HG03469 (cell line): Measurements from ENCODE around the gene PLXNB1.
"Not testable (repeated sequence)": the region's sequence is repeated elsewhere in the genome, so short reads cannot be mapped to it uniquely, and the experiment has no call there.

Experiments used
- ATAC-seq: cut with Tn5 transposase; IDR thresholded peaks from one replicate; pipeline ENCODE4 v1.9.1; 2021; ENCODE audit warnings: mild to moderate bottlenecking, moderate library complexity, moderate number of reproducible peaks; ENCODE audit not compliant: unreplicated experiment

PLXNB1 gene

DNA sequence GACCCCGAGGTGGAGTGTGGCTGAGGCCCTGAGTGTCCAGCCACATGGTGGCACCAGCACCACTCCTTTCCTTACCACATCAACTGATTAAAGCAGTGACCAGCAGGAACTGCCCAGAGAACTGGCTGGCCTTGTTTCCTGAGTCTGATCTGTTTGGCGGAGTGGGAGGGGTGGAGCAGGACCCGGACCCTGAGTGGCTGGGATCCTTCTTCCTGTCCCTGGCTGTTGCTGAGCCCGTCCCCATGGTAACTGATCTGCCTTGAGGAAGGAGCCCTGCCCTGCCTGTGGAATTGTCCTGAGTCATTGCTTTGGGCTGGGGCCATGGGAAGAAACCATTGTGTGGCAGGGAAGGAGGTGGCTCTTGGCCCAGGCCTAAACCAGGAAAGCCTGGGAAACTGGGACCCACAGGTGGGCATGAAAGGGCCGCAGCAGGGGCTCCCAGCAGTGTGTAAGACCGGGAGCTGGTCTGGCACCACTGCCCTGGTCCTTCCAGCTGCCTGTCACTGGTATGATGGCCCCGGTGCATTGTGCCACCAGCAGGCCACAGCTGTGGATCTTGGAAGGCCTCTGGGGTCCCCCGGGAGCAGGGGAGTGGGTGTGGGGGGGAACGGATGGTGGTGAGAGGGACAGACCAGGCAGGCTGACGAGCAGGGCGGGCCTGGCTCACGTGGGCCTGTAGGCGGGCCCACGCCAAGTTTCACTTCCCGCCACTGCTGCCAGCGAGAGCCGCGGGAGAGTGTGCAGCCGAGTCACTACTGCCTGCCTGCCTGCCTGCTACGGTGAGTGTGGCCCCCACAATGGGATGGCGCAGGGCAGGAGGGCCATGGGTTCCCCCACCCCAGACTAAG is 35.9 kb upstream of the PLXNB1 start:
- peak; percentile 35 for ATAC-seq

DNA sequence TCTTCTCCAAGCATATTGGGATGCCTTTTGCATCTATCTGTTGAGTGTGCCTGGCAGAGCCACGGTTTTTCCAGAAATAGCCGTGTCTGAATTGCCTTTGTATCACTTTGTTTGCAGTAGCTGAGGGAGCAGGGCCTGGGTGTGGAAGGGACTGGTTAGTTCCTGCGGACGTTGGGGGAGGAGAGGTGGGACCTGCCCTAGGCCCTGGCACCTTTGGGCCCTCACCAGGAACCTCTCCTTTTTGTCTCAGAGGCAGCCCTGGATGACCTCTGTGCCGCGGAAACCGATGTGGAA is 35.3 kb upstream of the PLXNB1 start:
- no peak for ATAC-seq

DNA sequence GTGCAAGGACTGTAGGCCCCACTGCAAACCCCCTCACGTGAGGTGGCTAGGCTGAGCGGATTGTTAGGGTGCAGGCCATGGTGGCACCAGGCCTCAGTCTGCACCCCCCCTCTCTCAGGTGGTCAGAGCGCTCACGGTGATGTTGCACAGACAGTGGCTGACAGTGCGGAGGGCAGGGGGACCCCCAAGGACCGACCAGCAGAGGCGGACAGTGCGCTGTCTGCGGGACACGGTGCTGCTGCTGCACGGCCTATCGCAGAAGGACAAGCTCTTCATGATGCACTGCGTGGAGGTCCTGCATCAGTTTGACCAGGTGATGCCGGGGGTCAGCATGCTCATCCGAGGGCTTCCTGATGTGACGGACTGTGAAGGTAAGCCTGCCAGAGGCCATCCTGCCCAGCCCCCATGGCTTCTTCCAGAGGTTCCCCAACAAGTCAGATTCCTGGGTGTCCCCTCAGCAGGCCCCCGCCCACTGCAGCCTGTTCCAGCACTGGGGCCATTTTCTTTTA is 34.9 kb upstream of the PLXNB1 start:
- ATAC-seq, result no peak

DNA sequence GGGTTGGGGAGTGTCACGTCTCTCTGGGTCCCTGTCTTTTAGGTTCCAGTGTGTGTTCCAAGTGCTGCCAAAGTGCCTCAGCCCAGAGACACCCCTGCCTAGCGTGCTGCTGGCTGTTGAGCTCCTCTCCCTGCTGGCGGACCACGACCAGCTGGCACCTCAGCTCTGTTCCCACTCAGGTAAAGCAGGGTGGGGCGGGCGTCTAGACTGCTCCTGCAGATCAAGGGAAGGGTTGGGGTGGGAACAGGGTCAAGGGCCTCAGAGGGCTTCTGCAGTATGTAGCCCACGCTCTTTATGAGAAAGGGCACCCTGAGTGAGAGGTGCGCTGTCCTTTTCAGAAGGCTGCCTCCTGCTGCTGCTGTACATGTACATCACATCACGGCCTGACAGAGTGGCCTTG is 33.8 kb upstream of the PLXNB1 start:
- no peak for ATAC-seq

DNA sequence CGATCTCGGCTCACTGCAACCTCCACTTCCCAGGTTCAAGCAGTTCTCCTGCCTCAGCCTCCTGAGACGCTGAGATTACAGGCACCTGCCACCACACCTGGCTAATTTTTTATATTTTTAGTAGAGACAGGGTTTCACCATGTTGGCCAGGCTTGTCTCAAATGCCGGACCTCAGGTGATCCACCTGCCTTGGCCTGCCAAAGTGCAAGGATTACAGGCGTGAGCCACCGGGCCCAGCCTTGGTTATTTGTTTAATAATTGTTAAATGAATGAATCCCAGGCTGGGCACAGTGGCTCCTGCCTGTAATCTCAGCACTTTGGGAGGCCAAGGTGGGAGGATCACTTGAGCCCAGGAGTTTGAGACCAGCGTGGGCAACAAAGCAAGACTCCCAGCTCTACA is 31.9 kb upstream of the PLXNB1 start:
- not testable (repeated sequence) for ATAC-seq

DNA sequence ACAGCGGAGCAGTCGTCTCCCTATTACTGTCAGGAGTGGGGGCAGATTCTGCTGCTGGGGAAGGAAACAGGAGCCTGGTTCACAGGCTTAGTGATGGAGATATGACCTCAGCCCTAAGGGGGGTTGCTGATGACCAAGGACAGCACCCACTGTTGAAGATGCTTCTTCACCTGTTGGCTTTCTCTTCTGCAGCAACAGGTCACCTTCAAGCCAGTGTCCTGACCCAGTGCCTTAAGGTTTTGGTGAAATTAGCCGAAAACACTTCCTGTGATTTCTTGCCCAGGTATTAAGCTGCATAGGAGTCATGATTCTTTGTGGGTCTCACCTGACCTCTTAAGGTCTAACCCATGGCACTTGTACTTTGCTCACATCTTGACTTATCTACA is 30.6 kb upstream of the PLXNB1 start:
- ATAC-seq, result no peak

DNA sequence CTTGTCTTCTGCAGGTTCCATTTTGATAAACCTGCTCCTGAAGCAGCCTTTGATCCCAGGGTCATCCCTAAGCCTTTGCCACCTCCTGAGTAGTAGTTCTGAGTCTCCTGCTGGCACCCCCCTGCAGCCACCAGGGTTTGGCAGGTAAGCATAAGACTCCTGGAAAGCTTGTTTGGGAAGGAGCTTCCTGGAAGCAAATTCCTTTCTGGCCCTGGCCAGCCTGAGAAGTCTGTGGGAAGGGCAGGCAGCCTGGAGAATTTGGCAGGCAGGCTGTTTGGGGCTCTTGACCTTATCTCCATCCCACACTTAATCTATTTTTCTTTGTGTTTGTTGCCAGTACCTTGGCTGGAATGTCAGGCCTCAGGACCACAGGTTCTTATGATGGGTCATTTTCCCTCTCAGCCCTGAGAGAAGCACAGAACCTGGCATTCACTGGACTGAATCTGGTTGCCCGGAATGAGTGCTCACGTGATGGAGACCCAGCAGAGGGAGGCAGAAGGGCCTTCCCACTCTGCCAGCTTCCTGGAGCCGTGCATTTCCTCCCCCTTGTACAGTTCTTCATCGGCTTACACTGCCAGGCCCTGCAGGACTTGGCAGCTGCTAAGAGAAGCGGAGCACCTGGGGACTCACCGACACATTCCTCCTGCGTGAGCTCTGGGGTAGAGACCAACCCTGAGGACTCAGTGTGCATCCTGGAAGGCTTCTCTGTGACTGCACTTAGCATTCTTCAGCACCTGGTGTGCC is 30.1 kb upstream of the PLXNB1 start:
- ATAC-seq, result no peak

DNA sequence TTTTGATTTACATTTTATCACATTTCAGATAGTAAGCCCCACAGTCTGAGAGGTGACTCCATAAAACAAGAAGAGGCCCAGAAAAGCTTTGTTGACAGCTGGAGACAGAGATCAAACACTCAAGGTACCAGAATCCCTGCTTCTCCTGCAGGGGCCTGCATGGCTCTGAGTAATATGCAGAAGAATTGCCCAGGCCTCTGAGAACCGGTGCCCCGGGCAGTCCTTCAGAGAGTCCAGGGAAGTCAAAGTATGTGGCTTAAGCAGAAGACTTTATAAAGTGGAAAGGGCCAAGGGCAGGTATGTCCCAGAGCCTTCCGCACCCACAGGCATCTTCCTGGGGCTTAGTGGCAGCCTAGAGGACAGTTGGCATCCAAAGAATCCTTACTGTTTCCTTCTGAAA is 29.4 kb upstream of the PLXNB1 start:
- ATAC-seq, result no peak

DNA sequence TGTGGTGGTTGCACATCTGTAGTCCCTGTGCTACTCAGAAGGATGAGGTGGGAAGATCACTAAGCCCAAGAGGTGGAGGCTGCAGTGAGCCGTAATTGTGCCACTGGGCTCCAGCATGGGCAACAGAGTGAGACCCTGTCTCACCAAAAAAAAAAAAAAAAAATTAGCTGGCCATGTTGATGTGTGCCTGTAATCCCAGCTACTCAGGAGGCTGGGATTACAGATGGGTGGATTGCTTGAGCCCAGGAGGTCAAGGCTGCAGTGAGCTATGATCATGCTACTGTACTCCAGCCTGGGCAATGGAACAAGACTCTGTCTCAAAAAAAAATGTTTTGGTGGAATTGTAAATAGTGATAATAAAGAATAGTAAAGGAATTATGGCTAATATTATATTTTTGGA is 26.6 kb upstream of the PLXNB1 start:
- ATAC-seq, result no peak

DNA sequence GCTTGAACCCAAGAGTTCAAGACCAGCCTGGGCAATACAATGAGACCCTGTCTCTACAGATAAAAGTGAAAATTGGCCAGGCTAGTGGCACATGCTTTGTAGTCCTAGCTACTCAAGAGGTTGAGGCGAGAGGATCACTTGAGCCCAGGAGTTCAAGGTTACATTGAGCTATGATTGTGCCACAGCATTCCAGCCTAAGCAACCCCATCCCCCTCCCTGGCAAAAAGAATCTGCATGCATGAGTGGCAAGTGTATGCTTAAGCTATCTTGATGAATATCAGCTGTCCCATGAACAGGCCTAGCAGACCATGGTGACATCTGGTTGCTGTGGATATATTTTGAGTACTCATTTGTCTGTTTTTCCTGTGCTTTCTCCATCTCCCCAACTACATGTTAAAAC is 21.4 kb upstream of the PLXNB1 start:
- no peak for ATAC-seq

DNA sequence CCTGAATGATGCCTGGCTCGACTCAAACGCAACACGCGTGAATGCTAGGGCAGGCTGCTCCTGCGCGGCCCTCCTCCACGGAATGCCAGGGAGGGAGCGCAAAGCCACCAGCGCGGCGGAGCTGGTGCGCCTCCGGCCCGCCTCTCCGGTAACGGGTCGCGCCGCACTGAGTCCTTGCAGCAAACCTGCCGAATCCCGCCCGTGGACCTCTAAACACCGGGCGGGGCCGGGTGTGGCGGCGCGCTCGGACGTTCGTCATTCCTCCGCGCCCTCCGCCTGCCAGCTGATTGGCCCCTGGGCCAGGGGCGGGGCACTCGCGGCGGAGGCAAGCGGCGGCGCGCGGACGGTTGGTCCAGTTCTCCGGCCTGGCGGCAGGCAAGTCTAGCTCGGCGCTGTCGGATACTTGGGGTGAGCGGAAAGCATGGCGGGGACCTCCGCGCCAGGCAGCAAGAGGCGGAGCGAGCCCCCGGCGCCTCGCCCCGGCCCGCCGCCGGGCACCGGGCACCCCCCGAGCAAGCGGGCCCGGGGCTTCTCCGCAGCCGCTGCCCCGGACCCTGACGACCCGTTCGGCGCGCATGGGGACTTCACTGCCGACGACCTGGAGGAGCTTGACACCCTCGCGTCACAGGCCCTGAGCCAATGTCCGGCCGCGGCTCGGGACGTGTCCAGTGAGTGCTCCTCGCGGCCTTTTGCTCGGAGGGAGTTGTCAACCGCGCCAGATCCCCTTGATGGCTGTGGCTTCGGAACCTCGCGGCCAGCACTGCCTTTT is 16.7 kb upstream of the PLXNB1 start, which contains the start of gene ATRIP:
ATRIP (plus strand) TSS at position 313 of the 769 bp plus-strand sequence; CDS start at position 422, 109 bp downstream.
- ATAC-seq, result peak; percentile 78

DNA sequence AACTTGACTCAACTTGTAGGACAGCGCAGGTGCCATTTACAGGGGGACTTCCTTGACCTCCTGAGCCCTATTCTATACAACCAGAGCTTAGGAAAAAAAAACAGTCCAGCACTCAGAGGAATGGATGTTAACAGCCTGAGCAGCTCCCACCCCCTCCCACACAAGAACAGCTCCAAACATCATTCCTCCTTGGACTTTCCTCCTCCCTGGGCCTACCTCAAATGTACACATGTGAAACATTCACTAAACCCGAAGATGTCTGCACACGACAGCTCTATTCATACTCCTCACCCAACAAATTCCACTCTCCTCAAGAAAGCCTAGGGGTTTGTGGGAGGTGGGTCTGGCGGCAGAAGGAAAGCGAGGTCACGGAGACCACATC is 16.1 kb upstream of the PLXNB1 start:
- ATAC-seq, result no peak

DNA sequence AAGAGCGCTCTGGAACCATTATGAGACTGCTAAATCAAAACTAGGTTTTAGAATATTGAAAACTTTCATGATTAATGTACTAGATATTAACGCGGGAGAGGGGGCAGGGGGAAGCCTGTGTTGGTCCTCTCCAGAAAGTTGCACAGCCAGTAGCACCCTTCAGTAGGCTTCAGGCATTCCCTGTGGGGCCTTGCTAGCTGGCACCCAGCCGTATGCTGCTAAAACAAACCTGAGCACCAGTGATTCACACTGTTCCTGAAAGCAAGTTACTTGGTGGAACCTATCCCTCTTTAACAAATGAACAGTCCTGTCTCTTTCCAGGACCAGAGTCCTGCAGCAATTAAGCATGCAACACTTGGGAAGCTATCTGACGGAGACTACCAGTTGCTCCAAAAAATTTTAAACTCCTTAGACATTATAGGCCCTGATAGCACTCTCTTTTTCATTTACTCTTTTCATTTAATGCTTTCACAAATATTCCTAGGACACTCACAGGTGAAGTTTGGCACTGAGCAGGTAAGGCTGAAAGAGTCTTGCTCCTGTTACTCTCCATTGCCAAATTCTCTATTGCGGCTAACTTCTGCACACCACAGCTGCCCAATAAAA is 15.5 kb upstream of the PLXNB1 start:
- no peak for ATAC-seq

DNA sequence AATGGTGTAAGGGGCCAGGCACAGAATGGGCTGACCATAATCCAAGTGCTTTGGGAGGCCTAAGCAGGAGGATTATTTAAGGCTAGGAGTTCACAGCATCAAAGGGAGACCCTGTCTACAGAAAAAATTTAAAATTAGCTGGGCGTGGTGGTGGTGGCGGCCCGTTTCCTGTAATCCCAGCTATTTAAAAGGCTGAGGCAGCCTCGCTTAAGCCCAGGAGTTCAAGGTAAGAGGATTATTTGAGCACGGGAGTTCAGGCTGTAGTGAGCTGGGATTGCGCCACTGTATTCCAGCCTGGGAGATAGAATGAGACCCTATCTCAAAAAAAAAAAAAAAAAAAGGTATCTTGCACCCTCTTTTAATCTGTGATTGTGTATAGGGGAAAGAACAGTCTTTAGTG is 12.1 kb upstream of the PLXNB1 start:
- ATAC-seq, result no peak

DNA sequence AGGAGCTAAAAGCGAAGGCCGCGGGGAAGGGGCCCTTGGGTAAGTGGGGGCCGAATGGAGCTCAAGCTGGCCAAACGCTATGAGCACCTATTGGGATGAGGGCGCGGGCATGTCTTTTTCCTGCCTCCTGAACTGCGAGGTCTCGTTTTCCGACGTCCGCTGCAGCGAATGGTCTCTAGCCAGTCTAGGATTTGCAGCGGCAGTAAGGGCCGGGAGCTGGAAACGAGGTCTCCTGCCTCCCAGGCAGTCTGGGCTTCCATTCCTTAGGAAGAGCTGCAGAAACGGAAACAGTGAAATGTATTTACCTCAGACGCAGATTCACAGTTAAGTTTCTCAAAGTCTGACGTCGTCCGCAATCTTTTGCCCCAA is 10.7 kb upstream of the PLXNB1 start:
- ATAC-seq, result no peak

DNA sequence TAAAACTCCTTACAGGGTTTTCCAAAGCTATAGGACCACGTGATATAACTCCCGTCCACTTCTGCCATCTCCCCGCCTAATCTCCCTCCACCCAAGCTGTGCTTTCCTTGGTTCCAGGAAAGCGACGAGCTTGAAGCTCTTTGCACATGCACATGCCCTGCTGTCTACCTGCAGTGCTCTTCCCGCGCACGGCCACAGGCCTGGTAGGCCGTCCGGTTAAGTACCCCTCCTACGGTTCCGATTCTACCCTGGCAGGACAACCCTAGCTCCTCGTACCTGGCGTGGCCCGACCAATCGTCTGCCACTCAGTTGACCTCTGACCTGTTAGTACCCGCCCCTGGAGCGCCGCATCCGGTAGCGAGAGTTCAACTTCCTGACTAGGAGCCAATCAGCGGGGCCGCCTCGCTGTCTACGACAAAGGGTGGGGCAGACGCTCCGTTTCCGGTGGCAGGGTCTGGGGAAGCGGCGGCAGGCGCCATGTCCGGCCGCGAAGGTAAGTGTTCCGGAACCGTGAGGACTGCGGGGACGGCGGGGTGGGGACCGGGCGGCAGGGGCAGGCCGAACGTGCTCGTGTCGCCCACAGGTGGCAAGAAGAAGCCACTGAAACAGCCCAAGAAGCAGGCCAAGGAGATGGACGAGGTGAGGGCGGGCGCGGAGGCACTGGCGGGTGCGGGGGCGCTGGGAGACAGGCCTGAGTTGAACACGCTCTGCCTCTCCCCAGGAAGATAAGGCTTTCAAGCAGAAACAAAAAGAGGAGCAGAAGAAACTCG is 10.1 kb upstream of the PLXNB1 start, which contains the start of the genes CCDC51 and TMA7:
CCDC51 (minus strand) TSS at position 300 of the 770 bp plus-strand sequence. CDS start 4,991 bp downstream, outside the sequence.
TMA7 (plus strand) TSS at position 438 of the 770 bp plus-strand sequence; CDS start at position 478, 40 bp downstream.
- ATAC-seq, result peak; percentile 86

DNA sequence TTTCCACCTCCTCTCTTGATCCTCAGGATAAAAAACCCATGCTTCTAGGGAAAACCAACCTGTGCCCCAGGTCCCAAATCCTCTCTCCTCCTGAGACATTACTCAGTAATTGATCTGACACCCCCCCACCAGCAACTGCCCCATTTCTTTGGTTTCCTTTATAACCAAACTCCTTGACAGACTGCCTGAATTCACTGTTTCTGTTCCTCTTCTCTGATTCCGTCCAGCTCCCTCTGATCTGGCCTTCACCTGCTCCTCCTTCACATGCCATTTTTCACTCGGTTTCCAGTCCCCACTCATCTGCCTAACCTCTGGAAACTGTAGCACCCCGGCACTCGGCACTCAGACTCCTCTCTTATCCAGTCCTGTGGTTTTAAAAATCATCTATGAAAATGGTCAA is 7.9 kb upstream of the PLXNB1 start:
- no peak for ATAC-seq

DNA sequence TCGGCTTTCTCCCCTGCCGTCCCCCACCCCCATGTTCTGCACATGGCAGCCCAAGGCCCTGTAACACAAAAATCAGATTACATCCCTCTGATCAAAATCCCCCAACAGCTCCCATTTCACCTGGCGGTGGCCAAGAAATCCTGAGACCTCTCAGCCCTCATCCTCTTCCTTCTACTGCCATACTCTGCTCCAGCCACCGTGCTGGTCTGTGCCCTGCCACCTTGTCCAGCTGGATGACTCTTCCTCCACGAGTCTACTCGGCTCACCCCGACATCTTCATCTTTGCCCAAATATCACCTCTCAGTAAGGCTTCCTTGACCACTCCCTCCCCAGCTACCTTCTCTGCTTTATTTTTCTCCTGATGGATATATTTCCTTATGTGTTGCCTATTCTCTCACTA is 7.0 kb upstream of the PLXNB1 start:
- no peak for ATAC-seq

DNA sequence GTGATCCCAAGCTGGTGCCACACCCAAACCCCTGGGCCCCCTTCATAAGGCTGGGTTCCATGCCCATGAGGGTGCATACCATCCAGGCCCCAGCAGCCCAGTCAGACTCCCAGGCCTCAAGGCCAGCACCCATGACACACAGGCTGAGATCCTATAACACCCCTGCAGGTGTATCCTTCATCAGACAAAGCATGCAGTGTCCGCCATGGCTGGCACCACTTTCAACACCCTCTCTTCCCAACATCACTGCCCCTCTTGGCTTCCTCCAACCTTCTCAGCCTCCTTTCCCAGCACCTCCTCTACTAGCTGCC is 6.5 kb upstream of the PLXNB1 start:
- no peak for ATAC-seq

DNA sequence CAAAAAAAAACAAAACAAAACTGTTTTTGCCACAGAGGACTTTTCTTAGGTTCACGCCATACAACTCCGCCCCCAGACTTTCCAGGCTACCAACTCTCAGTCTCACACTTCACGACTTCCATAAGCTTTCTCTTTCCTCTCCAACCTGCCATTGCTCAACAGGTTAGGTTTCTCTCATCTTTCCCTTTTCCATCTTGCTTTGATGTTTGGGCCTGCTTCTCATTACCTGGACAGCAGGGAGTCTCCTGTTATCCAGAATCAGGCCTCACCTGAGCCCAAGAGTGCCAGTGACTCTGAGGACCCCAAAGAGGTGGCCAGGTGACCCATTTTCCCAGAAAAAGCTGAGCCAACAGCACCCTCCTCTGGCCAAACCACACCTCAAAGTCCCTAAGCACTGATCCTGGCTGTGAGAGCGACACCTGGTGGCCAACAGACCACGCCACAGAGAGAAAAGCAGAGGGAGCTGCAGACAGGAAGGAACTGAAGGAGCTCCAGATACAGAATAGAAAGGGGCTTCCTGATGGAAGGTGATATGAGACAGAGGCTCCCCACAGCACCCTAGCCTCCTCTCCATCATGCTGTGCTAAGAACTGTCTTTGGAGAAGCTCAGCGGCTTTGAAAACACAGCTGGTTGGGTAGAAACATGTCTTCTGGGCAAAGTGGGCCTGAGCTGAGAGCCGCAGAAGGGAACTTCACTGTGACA is 6.0 kb upstream of the PLXNB1 start:
- no peak for ATAC-seq
